OCI-LY7 (cell line): Measurements from ENCODE around the gene CTNNBL1. TPM values are rescaled to one million over a fixed set of nuclear protein-coding genes. Genes with fewer than 3 reads are reported as not detected.

ENCODE experiments used
- total RNA-seq, 2 experiments: library from RNA; depleted of rRNA in 1 of 2; stranded (reverse); fragments of >200 nt in 1 of 2; shearing (Covaris generic) in 1 of 2; gene quantifications; 2 replicates each; pipeline ENCODE4 v1.2.3, GENCODE V29; 2014 to 2022

CTNNBL1 gene
- total RNA-seq, 2 experiments from 2014 or later = 38.0 to 90.0 TPM

Other genes with a start within 250 kb of the CTNNBL1 start
- gene NNAT, start 172.8 kb upstream of the CTNNBL1 start, total RNA-seq (2014; rRNA removed; shearing (Covaris generic)) = not detected in 2 replicates
- not detected in 2 replicates for gene NNAT, start 172.8 kb upstream of the CTNNBL1 start, total RNA-seq (2022)
- gene BLCAP, start 166.2 kb upstream of the CTNNBL1 start, total RNA-seq (2014; rRNA removed; shearing (Covaris generic)) = 25.1 and 32.3 TPM in 2 replicates
- gene BLCAP, start 166.2 kb upstream of the CTNNBL1 start, total RNA-seq (2022) = 55.1 and 57.7 TPM in 2 replicates
- not detected in 2 replicates for gene VSTM2L, start 209.1 kb downstream of the CTNNBL1 start, total RNA-seq (2014; rRNA removed; shearing (Covaris generic))
- 0.17 TPM in 1 of 2 replicates, not detected in the other for gene VSTM2L, start 209.1 kb downstream of the CTNNBL1 start, total RNA-seq (2022)